ENCODE results near the gene ZNF641.

- TF ChIP-seq, protein P1, sequence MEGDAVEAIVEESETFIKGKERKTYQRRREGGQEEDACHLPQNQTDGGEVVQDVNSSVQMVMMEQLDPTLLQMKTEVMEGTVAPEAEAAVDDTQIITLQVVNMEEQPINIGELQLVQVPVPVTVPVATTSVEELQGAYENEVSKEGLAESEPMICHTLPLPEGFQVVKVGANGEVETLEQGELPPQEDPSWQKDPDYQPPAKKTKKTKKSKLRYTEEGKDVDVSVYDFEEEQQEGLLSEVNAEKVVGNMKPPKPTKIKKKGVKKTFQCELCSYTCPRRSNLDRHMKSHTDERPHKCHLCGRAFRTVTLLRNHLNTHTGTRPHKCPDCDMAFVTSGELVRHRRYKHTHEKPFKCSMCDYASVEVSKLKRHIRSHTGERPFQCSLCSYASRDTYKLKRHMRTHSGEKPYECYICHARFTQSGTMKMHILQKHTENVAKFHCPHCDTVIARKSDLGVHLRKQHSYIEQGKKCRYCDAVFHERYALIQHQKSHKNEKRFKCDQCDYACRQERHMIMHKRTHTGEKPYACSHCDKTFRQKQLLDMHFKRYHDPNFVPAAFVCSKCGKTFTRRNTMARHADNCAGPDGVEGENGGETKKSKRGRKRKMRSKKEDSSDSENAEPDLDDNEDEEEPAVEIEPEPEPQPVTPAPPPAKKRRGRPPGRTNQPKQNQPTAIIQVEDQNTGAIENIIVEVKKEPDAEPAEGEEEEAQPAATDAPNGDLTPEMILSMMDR (IDR thresholded peaks at IDR 0.05): no peak
- TF ChIP-seq CREM (CRISPR knock-in tag; IDR thresholded peaks at IDR 0.05) (no peak), IRF2 (CRISPR knock-in tag; IDR thresholded peaks at IDR 0.05; ENCODE audit: borderline replicate concordance, low read depth) (no peak)
Observed at GRCh38 chr12:48292040-48292439, 58.7 kb downstream of the ZNF641 start.
